Anterior cingulate cortex (tissue), 58 donors: ENCODE data around the gene KIF5A.
"Not testable (repeated sequence)": the region's sequence is repeated elsewhere in the genome, so short reads cannot be mapped to it uniquely, and the experiment has no call there.

ENCODE experiments used
- DNase-seq, 58 donors: peaks; one replicate each; lab custom pipeline; 2025; lab: John Stamatoyannopoulos, UW

Gene KIF5A

GRCh38 chr12:57549909-57550640 is at the start of gene KIF5A:
Gene KIF5A (plus strand): TSS chr12:57550044. CDS start chr12:57550272, 228 bp downstream.
- peak in 51 of 58 donors; percentile 11 to 83 (median 44) for DNase-seq

DNA sequence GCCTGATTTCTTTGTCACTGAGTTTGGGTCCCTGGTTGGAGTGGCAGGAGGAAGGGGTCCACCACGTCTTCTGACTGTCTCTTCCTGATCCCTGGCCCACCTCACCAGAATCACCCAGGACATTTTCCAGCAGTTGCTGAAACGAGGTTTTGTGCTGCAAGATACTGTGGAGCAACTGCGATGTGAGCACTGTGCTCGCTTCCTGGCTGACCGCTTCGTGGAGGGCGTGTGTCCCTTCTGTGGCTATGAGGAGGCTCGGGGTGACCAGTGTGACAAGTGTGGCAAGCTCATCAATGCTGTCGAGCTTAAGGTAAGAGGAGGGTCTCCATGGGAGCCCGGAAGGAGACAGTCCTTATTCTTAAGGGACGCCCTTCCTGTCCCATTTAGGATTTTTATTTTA is 49.6 kb upstream of the KIF5A start:
- no peak for DNase-seq

DNA sequence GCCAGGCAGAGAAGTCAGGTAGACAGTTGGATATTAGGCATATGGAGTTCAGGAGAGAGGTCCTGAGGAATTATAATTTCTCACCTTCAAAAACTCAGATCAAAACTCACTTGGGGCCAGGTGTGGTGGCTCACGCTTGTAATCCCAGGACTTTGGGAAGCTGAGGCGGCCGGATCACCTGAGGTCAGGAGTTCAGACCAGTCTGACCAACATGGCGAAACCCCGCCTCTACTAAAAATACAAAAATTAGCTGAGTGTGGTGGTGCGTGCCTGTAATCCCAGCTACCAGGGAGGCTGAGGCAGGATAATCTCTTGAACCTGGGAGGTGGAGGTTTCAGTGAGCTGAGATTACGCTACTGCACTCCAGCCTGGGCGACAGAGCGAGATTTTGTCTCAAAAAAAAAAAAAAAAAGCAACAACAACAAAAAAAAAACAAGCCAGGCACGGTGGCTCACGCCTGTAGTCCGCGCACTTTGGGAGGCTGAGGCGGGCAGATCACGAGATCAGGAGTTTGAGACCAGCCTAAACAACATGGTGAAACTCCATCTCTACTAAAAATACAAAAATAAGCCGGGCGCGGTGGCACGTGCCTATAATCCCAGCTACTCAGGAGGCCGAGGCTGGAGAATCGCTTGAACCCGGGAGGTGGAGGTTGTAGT is 47.4 kb upstream of the KIF5A start:
- not testable (repeated sequence) for DNase-seq

GRCh38 chr12:57506541-57506940 is 43.3 kb upstream of the KIF5A start:
- DNase-seq: not testable (repeated sequence)

DNA sequence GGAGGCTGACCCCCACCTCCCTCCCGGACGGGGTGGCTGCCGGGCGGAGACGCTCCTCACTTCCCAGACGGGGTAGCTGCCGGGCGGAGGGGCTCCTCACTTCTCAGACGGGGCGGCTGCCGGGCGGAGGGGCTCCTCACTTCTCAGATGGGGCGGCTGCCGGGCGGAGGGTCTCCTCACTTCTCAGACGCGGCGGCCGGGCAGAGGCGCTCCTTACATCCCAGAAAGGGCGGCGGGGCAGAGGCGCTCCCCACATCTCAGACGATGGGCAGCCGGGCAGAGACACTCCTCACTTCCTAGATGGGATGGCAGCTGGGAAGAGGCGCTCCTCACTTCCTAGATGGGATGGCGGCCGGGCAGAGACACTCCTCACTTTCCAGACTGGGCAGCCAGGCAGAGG is 42.0 kb upstream of the KIF5A start:
- not testable (repeated sequence) for DNase-seq

- DNase-seq: no peak
These were observed 38.7 kb upstream of the KIF5A start for GRCh38 chr12:57511161-57511560.

DNA sequence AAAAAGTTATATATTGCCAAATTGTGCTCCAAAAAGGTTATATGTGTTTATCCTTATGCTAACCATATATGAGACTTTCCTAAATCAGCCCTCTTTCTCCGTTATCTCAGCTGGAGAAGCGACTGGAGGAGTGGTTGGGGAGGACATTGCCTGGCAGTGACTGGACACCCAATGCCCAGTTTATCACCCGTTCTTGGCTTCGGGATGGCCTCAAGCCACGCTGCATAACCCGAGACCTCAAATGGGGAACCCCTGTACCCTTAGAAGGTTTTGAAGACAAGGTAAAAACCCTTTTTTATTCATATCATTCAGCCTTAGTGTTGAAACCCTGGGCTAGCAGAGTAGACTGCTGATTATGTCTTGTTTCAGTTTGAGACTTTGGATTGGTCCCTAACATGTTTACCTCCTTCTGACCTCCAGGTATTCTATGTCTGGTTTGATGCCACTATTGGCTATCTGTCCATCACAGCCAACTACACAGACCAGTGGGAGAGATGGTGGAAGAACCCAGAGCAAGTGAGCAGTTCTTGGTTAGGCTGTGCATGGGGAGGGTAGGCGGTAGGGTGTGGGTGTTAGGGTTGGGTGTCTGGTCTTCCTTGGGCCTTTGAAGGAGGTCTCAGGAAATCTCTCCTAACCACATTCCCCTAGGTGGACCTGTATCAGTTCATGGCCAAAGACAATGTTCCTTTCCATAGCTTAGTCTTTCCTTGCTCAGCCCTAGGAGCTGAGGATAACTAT is 38.1 kb upstream of the KIF5A start:
- DNase-seq: no peak

DNA sequence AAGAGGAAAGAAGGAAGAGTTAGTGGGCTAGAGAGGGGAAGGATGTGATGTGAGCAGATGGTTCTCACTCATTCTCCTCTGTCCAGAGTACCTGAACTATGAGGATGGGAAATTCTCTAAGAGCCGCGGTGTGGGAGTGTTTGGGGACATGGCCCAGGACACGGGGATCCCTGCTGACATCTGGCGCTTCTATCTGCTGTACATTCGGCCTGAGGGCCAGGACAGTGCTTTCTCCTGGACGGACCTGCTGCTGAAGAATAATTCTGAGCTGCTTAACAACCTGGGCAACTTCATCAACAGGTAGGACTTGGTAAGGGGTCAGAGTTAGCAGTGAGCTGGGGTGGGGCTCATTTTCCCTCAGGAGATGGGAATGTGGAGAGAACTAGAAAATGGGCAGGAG is 37.2 kb upstream of the KIF5A start:
- no peak for DNase-seq

DNA sequence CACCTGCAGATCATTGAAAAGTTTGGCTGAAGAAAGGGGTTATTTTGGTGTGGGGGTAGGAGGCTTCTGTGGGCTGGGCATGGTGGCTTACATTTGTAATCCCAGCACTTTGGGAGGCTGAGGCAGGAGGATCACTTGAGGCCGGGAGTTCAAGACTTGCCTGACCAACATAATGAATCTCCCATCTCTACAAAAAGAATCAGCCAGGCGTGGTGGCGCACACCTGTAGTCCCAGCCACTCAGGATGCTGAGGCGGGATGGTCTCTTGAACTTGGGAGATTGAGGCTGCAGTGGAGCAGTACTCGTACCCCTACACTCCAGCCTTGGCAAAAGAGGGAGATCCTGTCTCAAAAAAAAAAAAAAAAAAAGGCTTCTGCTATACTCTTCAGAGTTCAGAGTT is 36.6 kb upstream of the KIF5A start:
- no peak for DNase-seq

- not testable (repeated sequence) for DNase-seq
These were observed 36.2 kb upstream of the KIF5A start for GRCh38 chr12:57513677-57514076.

GRCh38 chr12:57514246-57514645 is 35.6 kb upstream of the KIF5A start:
- not testable (repeated sequence) for DNase-seq

DNA sequence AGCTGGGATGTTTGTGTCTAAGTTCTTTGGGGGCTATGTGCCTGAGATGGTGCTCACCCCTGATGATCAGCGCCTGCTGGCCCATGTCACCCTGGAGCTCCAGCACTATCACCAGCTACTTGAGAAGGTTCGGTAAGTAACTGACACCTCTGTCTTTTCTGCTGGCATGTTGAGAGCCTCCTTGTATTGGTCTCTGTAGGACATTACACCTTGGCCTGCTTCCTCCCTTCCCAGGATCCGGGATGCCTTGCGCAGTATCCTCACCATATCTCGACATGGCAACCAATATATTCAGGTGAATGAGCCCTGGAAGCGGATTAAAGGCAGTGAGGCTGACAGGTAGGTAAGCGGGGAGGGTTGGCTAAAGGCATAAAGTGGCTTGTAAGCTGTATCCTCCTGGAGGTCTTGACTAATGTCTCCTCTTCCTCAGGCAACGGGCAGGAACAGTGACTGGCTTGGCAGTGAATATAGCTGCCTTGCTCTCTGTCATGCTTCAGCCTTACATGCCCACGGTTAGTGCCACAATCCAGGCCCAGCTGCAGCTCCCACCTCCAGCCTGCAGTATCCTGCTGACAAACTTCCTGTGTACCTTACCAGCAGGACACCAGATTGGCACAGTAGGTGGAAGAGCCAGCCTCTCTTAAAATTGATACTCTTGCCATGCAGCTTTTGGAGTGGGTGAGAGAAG is 35.0 kb upstream of the KIF5A start:
- no peak for DNase-seq

DNA sequence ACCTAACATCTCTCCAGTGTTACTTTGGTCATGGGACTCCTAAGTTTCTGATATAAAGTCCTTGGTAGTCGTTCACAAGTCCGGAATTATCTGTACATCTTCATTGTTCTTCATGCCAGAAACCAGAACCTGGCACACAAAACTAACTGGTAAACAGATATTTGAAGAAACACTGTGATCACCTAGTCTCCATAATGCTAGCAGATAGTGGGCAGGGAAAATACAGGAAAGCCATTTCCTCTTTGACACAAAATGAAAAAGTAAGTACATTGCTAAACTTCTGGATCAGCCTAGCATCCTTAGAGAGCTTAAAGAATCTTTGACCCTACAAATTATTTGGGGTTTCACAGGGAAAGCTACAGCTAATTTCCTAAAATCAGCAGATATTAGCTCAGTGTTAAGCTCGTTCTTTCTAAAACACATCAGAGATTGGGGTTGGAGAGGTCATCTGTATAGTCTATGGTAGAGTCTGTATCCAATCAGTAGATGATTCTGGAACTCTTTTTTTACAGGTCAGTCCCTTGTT is 34.4 kb upstream of the KIF5A start:
- no peak for DNase-seq

DNA sequence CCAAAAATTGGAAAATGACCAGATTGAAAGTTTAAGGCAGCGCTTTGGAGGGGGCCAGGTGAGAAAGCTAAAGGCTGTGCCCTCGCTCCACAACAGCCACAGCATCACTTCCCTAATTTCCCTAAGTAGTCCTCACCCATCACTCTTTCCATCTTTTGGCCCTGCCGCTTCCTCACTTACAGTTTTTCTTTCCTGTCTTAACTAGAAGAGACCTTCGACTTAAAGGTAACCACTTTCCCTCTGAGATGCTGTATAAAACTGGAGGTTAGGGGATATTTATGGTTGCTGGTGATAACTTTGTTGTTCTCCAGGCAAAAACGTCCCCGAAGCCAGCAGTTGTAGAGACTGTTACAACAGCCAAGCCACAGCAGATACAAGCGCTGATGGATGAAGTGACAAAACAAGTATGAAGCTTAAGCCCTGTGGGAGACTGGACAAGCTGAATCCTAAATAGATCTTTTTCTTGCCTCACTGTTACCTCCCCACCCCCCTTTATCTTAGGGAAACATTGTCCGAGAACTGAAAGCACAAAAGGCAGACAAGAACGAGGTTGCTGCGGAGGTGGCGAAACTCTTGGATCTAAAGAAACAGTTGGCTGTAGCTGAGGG is 33.8 kb upstream of the KIF5A start:
- DNase-seq: no peak

DNA sequence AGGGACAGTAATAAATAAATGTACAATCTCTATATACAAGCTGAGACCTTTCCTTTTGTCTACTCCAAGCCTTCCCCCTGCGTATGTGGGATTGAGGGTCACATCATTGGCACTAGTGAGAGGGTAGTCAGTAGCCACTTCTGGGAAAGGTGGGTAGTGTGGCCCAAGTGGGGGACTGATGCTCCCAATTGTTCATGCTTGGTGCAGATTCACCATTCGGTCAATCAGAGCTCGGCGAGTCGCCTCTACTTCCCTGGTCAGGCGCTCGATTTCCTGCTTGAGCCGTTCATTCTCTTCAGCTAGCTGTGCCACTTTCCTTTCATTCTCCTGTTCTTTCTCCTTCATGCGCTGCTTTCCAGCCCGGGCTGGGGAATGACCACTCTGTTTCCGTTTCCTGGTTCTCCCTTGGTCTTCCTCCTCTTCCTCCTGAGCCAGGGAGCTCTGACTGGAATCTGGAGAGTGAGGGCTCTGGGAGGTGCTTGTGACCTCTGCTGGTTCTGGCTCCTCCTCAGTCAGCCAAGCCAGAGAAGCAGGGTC is 33.2 kb upstream of the KIF5A start:
- DNase-seq: no peak

DNA sequence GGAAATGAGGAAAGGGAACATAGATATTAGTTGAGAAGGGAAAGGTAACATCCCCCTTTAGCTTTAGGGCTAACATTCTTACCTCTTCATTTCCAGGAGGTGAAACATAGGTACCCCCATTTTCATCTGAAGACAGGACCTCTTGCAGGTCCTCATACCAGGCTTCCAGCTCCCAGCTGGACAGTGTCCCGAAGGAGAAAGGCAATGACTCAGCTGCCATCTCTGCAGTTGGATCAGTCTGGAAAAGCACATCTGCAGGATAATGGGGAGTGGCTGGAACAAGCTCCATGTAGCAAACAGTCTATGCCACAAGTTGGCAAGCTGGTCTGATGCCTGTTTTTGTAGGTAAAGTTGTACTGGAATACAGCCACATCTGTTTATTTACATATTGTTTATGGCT is 32.7 kb upstream of the KIF5A start:
- DNase-seq: peak in 1 of 58 donors; percentile 28

GRCh38 chr12:57517718-57518117 is 32.1 kb upstream of the KIF5A start:
- not testable (repeated sequence) for DNase-seq

- no peak for DNase-seq
These were observed 31.5 kb upstream of the KIF5A start for GRCh38 chr12:57518176-57518919.
